Effector memory CD4-positive, alpha-beta T cell (primary cell): Measurements from ENCODE around the gene NPC1L1.

Experiments used
- DNase-seq, 3 donors: peaks; one replicate each; pipeline ENCODE4 v3.0.0-alpha.2; 2020
- H3K27ac ChIP-seq: 2 replicates; pipeline ENCODE4 v1.7.0; 2013; ENCODE audit warnings: mild to moderate bottlenecking, low read length, moderate library complexity; ENCODE audit not compliant: insufficient read depth, poor library complexity, severe bottlenecking
- H3K27me3 ChIP-seq: replicated peaks from 2 replicates; pipeline ENCODE4 v1.7.0; 2013; ENCODE audit warnings: mild to moderate bottlenecking, low read length; ENCODE audit not compliant: insufficient read depth, control insufficient read depth, poor library complexity, severe bottlenecking
- H3K36me3 ChIP-seq: 2 replicates; pipeline ENCODE4 v1.7.0; 2013; ENCODE audit warnings: mild to moderate bottlenecking, low read length, moderate library complexity; ENCODE audit not compliant: control insufficient read depth, insufficient read depth
- H3K4me1 ChIP-seq: 2 replicates; pipeline ENCODE4 v1.7.0; 2013; ENCODE audit warnings: low read length, mild to moderate bottlenecking; ENCODE audit not compliant: control insufficient read depth, insufficient read depth, poor library complexity, severe bottlenecking
- H3K4me3 ChIP-seq: 2 replicates; pipeline ENCODE4 v1.7.0; 2013; ENCODE audit warnings: low read length, low read depth, mild to moderate bottlenecking; ENCODE audit not compliant: insufficient read depth, poor library complexity, severe bottlenecking
- H3K9me3 ChIP-seq: 2 replicates; pipeline ENCODE4 v1.7.0; 2013; ENCODE audit warnings: mild to moderate bottlenecking, low read length, moderate library complexity; ENCODE audit not compliant: control insufficient read depth

NPC1L1 gene

GRCh38 chr7:44535348-44536064 is 5.6 kb downstream of the NPC1L1 start:
- DNase-seq, result no peak
- H3K36me3 ChIP-seq, result no peaks in the 10 kb centered on the region
- no peak overlapping the region for H3K27ac ChIP-seq
- no peaks in the 10 kb centered on the region for H3K9me3 ChIP-seq
- H3K4me1 ChIP-seq, result no peaks in the 10 kb centered on the region
- no peaks in the 10 kb centered on the region for H3K27me3 ChIP-seq
- H3K4me3 ChIP-seq, result no peak overlapping the region

GRCh38 chr7:44534501-44534900 is 6.6 kb downstream of the NPC1L1 start:
- H3K27me3 ChIP-seq, result no peaks in the 10 kb centered on the region
- H3K36me3 ChIP-seq, result no peaks in the 10 kb centered on the region
- H3K9me3 ChIP-seq, result no peaks in the 10 kb centered on the region
- peak in 1 of 3 donors; percentile 21 for DNase-seq
- H3K4me1 ChIP-seq, result no peaks in the 10 kb centered on the region
- H3K4me3 ChIP-seq, result no peak overlapping the region
- no peak overlapping the region for H3K27ac ChIP-seq

GRCh38 chr7:44534087-44534486 is 7.0 kb downstream of the NPC1L1 start:
- no peak for DNase-seq
- no peak overlapping the region for H3K27ac ChIP-seq
- H3K36me3 ChIP-seq, result no peaks in the 10 kb centered on the region
- H3K9me3 ChIP-seq, result no peaks in the 10 kb centered on the region
- H3K4me3 ChIP-seq, result no peak overlapping the region
- H3K27me3 ChIP-seq, result no peaks in the 10 kb centered on the region
- no peaks in the 10 kb centered on the region for H3K4me1 ChIP-seq

GRCh38 chr7:44533301-44534055 is 7.7 kb downstream of the NPC1L1 start:
- no peaks in the 10 kb centered on the region for H3K9me3 ChIP-seq
- no peak overlapping the region for H3K27ac ChIP-seq
- no peak overlapping the region for H3K4me3 ChIP-seq
- H3K27me3 ChIP-seq, result no peaks in the 10 kb centered on the region
- no peaks in the 10 kb centered on the region for H3K4me1 ChIP-seq
- no peaks in the 10 kb centered on the region for H3K36me3 ChIP-seq
- no peak for DNase-seq

- H3K27me3 ChIP-seq, result no peaks in the 10 kb centered on the region
- H3K27ac ChIP-seq, result no peak overlapping the region
- H3K4me1 ChIP-seq, result no peaks in the 10 kb centered on the region
- no peak for DNase-seq
- H3K9me3 ChIP-seq, result no peaks in the 10 kb centered on the region
- H3K4me3 ChIP-seq, result no peak overlapping the region
- no peaks in the 10 kb centered on the region for H3K36me3 ChIP-seq
Measured at GRCh38 chr7:44531421-44532380, 9.4 kb downstream of the NPC1L1 start.

GRCh38 chr7:44530990-44531389 is 10.1 kb downstream of the NPC1L1 start:
- Histone ChIP-seq H3K36me3 (no peaks in the 10 kb centered on the region), H3K4me3 (no peak overlapping the region), H3K27ac (no peak overlapping the region), H3K4me1 (no peaks in the 10 kb centered on the region), H3K9me3 (no peaks in the 10 kb centered on the region), H3K27me3 (no peaks in the 10 kb centered on the region)
- no peak for DNase-seq

GRCh38 chr7:44524811-44525388 is 16.2 kb downstream of the NPC1L1 start:
- Histone ChIP-seq H3K27ac (no peak overlapping the region), H3K36me3 (no peaks in the 10 kb centered on the region), H3K4me1 (no peaks in the 10 kb centered on the region), H3K27me3 (no peaks in the 10 kb centered on the region), H3K4me3 (no peak overlapping the region), H3K9me3 (no peaks in the 10 kb centered on the region)
- DNase-seq, result no peak

- Histone ChIP-seq H3K4me3 (no peak overlapping the region), H3K27me3 (no peaks in the 10 kb centered on the region), H3K27ac (no peak overlapping the region), H3K9me3 (no peaks in the 10 kb centered on the region), H3K4me1 (no peaks in the 10 kb centered on the region), H3K36me3 (no peaks in the 10 kb centered on the region)
- no peak for DNase-seq
Measured at GRCh38 chr7:44522315-44522714, 18.8 kb downstream of the NPC1L1 start.

GRCh38 chr7:44521347-44522095 is 19.6 kb downstream of the NPC1L1 start:
- Histone ChIP-seq H3K4me3 (no peak overlapping the region), H3K4me1 (no peaks in the 10 kb centered on the region), H3K36me3 (no peaks in the 10 kb centered on the region), H3K27me3 (no peaks in the 10 kb centered on the region), H3K9me3 (no peaks in the 10 kb centered on the region), H3K27ac (no peak overlapping the region)
- DNase-seq, result no peak
